Measurements from ENCODE around the gene GPC6. TPM values are rescaled to one million over a fixed set of nuclear protein-coding genes. Genes with fewer than 3 reads are reported as not detected.

The GPC6 gene
- total RNA-seq, 1 donor from 2014 or later: 50.3 TPM

GRCh38 chr13:93818345-93818744, 591.7 kb downstream of the GPC6 start:
- Mint-ChIP-seq H3K27ac (no peak overlapping the region), H3K4me1 (ENCODE audit: low read depth) (peaks cover 2% of the 10 kb centered on the region), H3K9me3 (ENCODE audit: low read depth) (no peaks in the 10 kb centered on the region), H3K36me3 (ENCODE audit: insufficient read depth) (no peaks in the 10 kb centered on the region), H3K27me3 (no peaks in the 10 kb centered on the region), H3K4me3 (ENCODE audit: low read depth) (no peak overlapping the region)
- no peak for TF ChIP-seq CTCF (IDR thresholded peaks at IDR 0.05; ENCODE audit: unreplicated experiment)
- DNase-seq (ENCODE audit: low spot score, unreplicated experiment): no peak

- no peak for TF ChIP-seq CTCF (IDR thresholded peaks at IDR 0.05; ENCODE audit: unreplicated experiment)
- Mint-ChIP-seq H3K36me3 (ENCODE audit: insufficient read depth) (no peaks in the 10 kb centered on the region), H3K27me3 (no peaks in the 10 kb centered on the region), H3K4me3 (ENCODE audit: low read depth) (no peak overlapping the region), H3K4me1 (ENCODE audit: low read depth) (peaks cover 2% of the 10 kb centered on the region), H3K27ac (no peak overlapping the region), H3K9me3 (ENCODE audit: low read depth) (no peaks in the 10 kb centered on the region)
- DNase-seq (ENCODE audit: low spot score, unreplicated experiment): no peak
Observed at GRCh38 chr13:93819331-93819890, 592.8 kb downstream of the GPC6 start.

GRCh38 chr13:93824286-93824685, 597.7 kb downstream of the GPC6 start:
- no peak for TF ChIP-seq CTCF (IDR thresholded peaks at IDR 0.05; ENCODE audit: unreplicated experiment)
- H3K36me3 Mint-ChIP-seq (ENCODE audit: insufficient read depth): no peaks in the 10 kb centered on the region
- no peaks in the 10 kb centered on the region for H3K27me3 Mint-ChIP-seq
- H3K9me3 Mint-ChIP-seq (ENCODE audit: low read depth): no peaks in the 10 kb centered on the region
- peaks cover 5% of the 10 kb centered on the region for H3K4me1 Mint-ChIP-seq (ENCODE audit: low read depth)
- H3K27ac Mint-ChIP-seq: no peak overlapping the region
- DNase-seq (ENCODE audit: low spot score, unreplicated experiment): no peak
- no peak overlapping the region for H3K4me3 Mint-ChIP-seq (ENCODE audit: low read depth)

GRCh38 chr13:93834051-93834450, 607.4 kb downstream of the GPC6 start:
- Mint-ChIP-seq H3K27me3 (no peaks in the 10 kb centered on the region), H3K4me3 (ENCODE audit: low read depth) (no peak overlapping the region), H3K36me3 (ENCODE audit: insufficient read depth) (peaks cover 1% of the 10 kb centered on the region), H3K9me3 (ENCODE audit: low read depth) (no peaks in the 10 kb centered on the region), H3K4me1 (ENCODE audit: low read depth) (peaks cover 8% of the 10 kb centered on the region), H3K27ac (no peak overlapping the region)
- TF ChIP-seq CTCF (IDR thresholded peaks at IDR 0.05; ENCODE audit: unreplicated experiment): no peak
- no peak for DNase-seq (ENCODE audit: low spot score, unreplicated experiment)

- Mint-ChIP-seq H3K4me3 (ENCODE audit: low read depth) (no peak overlapping the region), H3K9me3 (ENCODE audit: low read depth) (peaks cover 3% of the 10 kb centered on the region), H3K36me3 (ENCODE audit: insufficient read depth) (peaks cover 2% of the 10 kb centered on the region), H3K4me1 (ENCODE audit: low read depth) (peaks cover 7% of the 10 kb centered on the region), H3K27me3 (no peaks in the 10 kb centered on the region), H3K27ac (no peak overlapping the region)
- TF ChIP-seq CTCF (IDR thresholded peaks at IDR 0.05; ENCODE audit: unreplicated experiment): no peak
- no peak for DNase-seq (ENCODE audit: low spot score, unreplicated experiment)
Observed at GRCh38 chr13:93843082-93843481, 616.5 kb downstream of the GPC6 start.

All from progenitor cell of endocrine pancreas (in vitro differentiated cells).